H9 (cell line): ENCODE measurements around the gene TMPRSS9. TPM values are rescaled to one million over a fixed set of nuclear protein-coding genes. Genes with fewer than 3 reads are reported as not detected.

Source experiments
- DNase-seq: peaks from one replicate; pipeline ENCODE4 v3.0.0-alpha.2; 2017
- H2AFZ ChIP-seq: one replicate; pipeline ENCODE4 v1.6.1; 2013; ENCODE audit warnings: mild to moderate bottlenecking, low read length, control low read depth, moderate library complexity
- H2AK5ac ChIP-seq: 2 replicates; pipeline ENCODE4 v1.6.1; 2013; ENCODE audit warnings: low read length, control low read depth, mixed read lengths; ENCODE audit not compliant: insufficient read length
- H2BK120ac ChIP-seq: one replicate; pipeline ENCODE4 v1.6.1; 2013; ENCODE audit warnings: low read depth, mild to moderate bottlenecking, low read length, control low read depth, inconsistent platforms; ENCODE audit not compliant: poor library complexity, severe bottlenecking
- H2BK12ac ChIP-seq: 2 replicates; pipeline ENCODE4 v1.6.1; 2013; ENCODE audit warnings: low read length, control low read depth, mixed read lengths, low read depth; ENCODE audit not compliant: insufficient read length
- H2BK15ac ChIP-seq: 2 replicates; pipeline ENCODE4 v1.6.1; 2013; ENCODE audit warnings: low read depth, low read length, control low read depth
- H2BK20ac ChIP-seq: one replicate; pipeline ENCODE4 v1.6.1; 2013; ENCODE audit warnings: low read depth, mild to moderate bottlenecking, low read length, control low read depth, inconsistent platforms; ENCODE audit not compliant: poor library complexity, severe bottlenecking
- H2BK5ac ChIP-seq: 2 replicates; pipeline ENCODE4 v1.6.1; 2013; ENCODE audit warnings: low read length, control low read depth, mixed read lengths; ENCODE audit not compliant: insufficient read length
- H3K14ac ChIP-seq: 2 replicates; pipeline ENCODE4 v1.6.1; 2013; ENCODE audit warnings: low read length, control low read depth; ENCODE audit not compliant: insufficient read depth
- H3K18ac ChIP-seq: 2 replicates; pipeline ENCODE4 v1.6.1; 2013; ENCODE audit warnings: low read depth, mild to moderate bottlenecking, mixed read lengths, low read length, control low read depth; ENCODE audit not compliant: insufficient read length
- H3K23ac ChIP-seq: 2 replicates; pipeline ENCODE4 v1.6.1; 2013; ENCODE audit warnings: low read length, control low read depth, mixed read lengths, low read depth; ENCODE audit not compliant: insufficient read length
- H3K23me2 ChIP-seq: 2 replicates; pipeline ENCODE4 v1.6.1; 2013; ENCODE audit warnings: low read depth, mild to moderate bottlenecking, mixed read lengths, low read length, control low read depth; ENCODE audit not compliant: insufficient read length, poor library complexity, severe bottlenecking
- H3K27ac ChIP-seq: 2 replicates; pipeline ENCODE4 v1.5.1; 2013; ENCODE audit warnings: low read length, control low read depth, mixed read lengths, low read depth; ENCODE audit not compliant: insufficient read length
- H3K27me3 ChIP-seq: 2 replicates; pipeline ENCODE4 v1.6.1; 2013; ENCODE audit warnings: low read length, control low read depth, inconsistent platforms; ENCODE audit not compliant: insufficient read depth
- H3K4ac ChIP-seq: 2 replicates; pipeline ENCODE4 v1.6.1; 2013; ENCODE audit warnings: low read depth, mild to moderate bottlenecking, control low read depth, inconsistent platforms, low read length, moderate library complexity
- H3K4me1 ChIP-seq: 2 replicates; pipeline ENCODE4 v1.6.1; 2013; ENCODE audit warnings: low read length, control low read depth, inconsistent platforms; ENCODE audit not compliant: insufficient read depth
- H3K4me2 ChIP-seq: 2 replicates; pipeline ENCODE4 v1.6.1; 2013; ENCODE audit warnings: low read length, control low read depth, mixed read lengths; ENCODE audit not compliant: insufficient read length, insufficient read depth
- H3K56ac ChIP-seq: 2 replicates; pipeline ENCODE4 v1.6.1; 2013; ENCODE audit warnings: low read depth, mild to moderate bottlenecking, mixed read lengths, low read length, control low read depth; ENCODE audit not compliant: insufficient read length
- H3K79me1 ChIP-seq: 2 replicates; pipeline ENCODE4 v1.6.1; 2013; ENCODE audit warnings: low read depth, mild to moderate bottlenecking, moderate library complexity, low read length, control low read depth, inconsistent platforms; ENCODE audit not compliant: insufficient read depth, poor library complexity, severe bottlenecking
- H3K79me2 ChIP-seq: 2 replicates; pipeline ENCODE4 v1.6.1; 2013; ENCODE audit warnings: low read length, control low read depth, inconsistent platforms; ENCODE audit not compliant: insufficient read depth
- H3K9ac ChIP-seq: 2 replicates; pipeline ENCODE4 v1.6.1; 2013; ENCODE audit warnings: low read length, control low read depth, mixed read lengths; ENCODE audit not compliant: insufficient read length; ENCODE audit errors: extremely low read depth
- H3K9me3 ChIP-seq: one replicate; pipeline ENCODE4 v1.6.1; 2013; ENCODE audit warnings: low read depth, low read length, inconsistent platforms; ENCODE audit not compliant: control insufficient read depth
- H3T11ph ChIP-seq: one replicate; pipeline ENCODE4 v1.6.1; 2013; ENCODE audit warnings: mild to moderate bottlenecking, low read length, control low read depth, inconsistent platforms
- H4K20me1 ChIP-seq: one replicate; pipeline ENCODE4 v1.6.1; 2013; ENCODE audit not compliant: control insufficient read depth, insufficient read length, insufficient read depth
- H4K5ac ChIP-seq: 2 replicates; pipeline ENCODE4 v1.6.1; 2013; ENCODE audit warnings: low read depth, mild to moderate bottlenecking, mixed read lengths, low read length, control low read depth; ENCODE audit not compliant: insufficient read length
- H4K8ac ChIP-seq: replicated peaks from 2 replicates; pipeline ENCODE4 v1.6.1; 2013; ENCODE audit warnings: low read length, control low read depth, mixed read lengths, low read depth; ENCODE audit not compliant: insufficient read length
- H4K91ac ChIP-seq: 2 replicates; pipeline ENCODE4 v1.6.1; 2013; ENCODE audit warnings: low read depth, mild to moderate bottlenecking, moderate library complexity, mixed read lengths, low read length, control low read depth; ENCODE audit not compliant: insufficient read length
- H3K27ac Mint-ChIP-seq, 3 experiments: 2 replicates in 2 of 3; 3 replicates in 1 of 3; pipeline ENCODE4 v1.8.0; 2020 to 2021; ENCODE audit warnings: mixed read lengths in 3 of 3, mild to moderate bottlenecking in 1 of 3, moderate library complexity in 1 of 3
- H3K27me3 Mint-ChIP-seq: 2 replicates; pipeline ENCODE4 v1.8.0; 2021; ENCODE audit warnings: low read depth, mild to moderate bottlenecking, moderate library complexity, mixed read lengths
- H3K36me3 Mint-ChIP-seq, 3 experiments: 2 replicates in 2 of 3; 3 replicates in 1 of 3; pipeline ENCODE4 v1.8.0; 2020 to 2021; ENCODE audit warnings: low read depth in 3 of 3, mixed read lengths in 3 of 3; ENCODE audit not compliant: insufficient read depth in 1 of 3
- H3K4me1 Mint-ChIP-seq, 2 experiments: 2 replicates each; pipeline ENCODE4 v1.8.0; 2020; ENCODE audit warnings: mixed read lengths in 2 of 2
- H3K4me3 Mint-ChIP-seq, 2 experiments: 2 replicates in 1 of 2; 3 replicates in 1 of 2; pipeline ENCODE4 v1.8.0; 2020 to 2021; ENCODE audit warnings: mild to moderate bottlenecking in 2 of 2, mixed read lengths in 2 of 2, moderate library complexity in 1 of 2
- H3K9me3 Mint-ChIP-seq, 2 experiments: 2 replicates in 1 of 2; 3 replicates in 1 of 2; pipeline ENCODE4 v1.8.0; 2020; ENCODE audit warnings: mild to moderate bottlenecking in 2 of 2, mixed read lengths in 2 of 2, moderate library complexity in 1 of 2
- CTCF ChIP-seq: fragments of 200-600 bp; sonication (generic); conservative IDR thresholded peaks from 3 replicates; pipeline ENCODE4 v1.8.0; 2021; ENCODE audit warnings: antibody characterized with exemption, mild to moderate bottlenecking
- WGBS: extraction: QIAGEN DNeasy Blood & Tissue Kit; methylation state at CpG from one replicate; pipeline ENCODE4 v1.1.7; 2013; ENCODE audit warnings: missing lambda C conversion rate, low lambda C conversion rate, mixed read lengths; ENCODE audit not compliant: insufficient read length; ENCODE audit errors: extremely low coverage; 5-methylcytosine and 5-hydroxymethylcytosine counted together
- total RNA-seq: library from RNA; stranded (reverse); gene quantifications from 2 replicates; pipeline ENCODE4 v1.2.1, GENCODE V29; 2021

Gene TMPRSS9
- total RNA-seq, 1 experiment from 2014 or later = 0.24 TPM

- Histone ChIP-seq H3K56ac (no peak overlapping the region), H3K4me2 (no peak overlapping the region), H3K4me1 (no peaks in the 10 kb centered on the region), H2BK15ac (no peak overlapping the region), H3K27ac (no peak overlapping the region), H2BK5ac (no peak overlapping the region), H2AFZ (no peak overlapping the region), H3K9ac (no peak overlapping the region), H3K9me3 (no peaks in the 10 kb centered on the region), H4K91ac (no peak overlapping the region), H3K23me2 (no peaks in the 10 kb centered on the region), H3K14ac (no peak overlapping the region), H2AK5ac (no peak overlapping the region), H4K20me1 (no peaks in the 10 kb centered on the region), H3T11ph (no peak overlapping the region), H3K79me2 (no peaks in the 10 kb centered on the region), H3K18ac (no peak overlapping the region), H2BK20ac (no peak overlapping the region), H3K27me3 (no peaks in the 10 kb centered on the region; the same call in 1 of the 2 replicates), H3K23ac (no peak overlapping the region), H3K79me1 (no peaks in the 10 kb centered on the region), H4K8ac (no peak overlapping the region), H4K5ac (no peak overlapping the region), H2BK12ac (no peak overlapping the region), H2BK120ac (no peak overlapping the region), H3K4ac (no peak overlapping the region)
- WGBS = no CpG with 5 or more reads among the region's 11 CpGs
- no peaks in the 10 kb centered on the region for H3K9me3 Mint-ChIP-seq
- H3K36me3 Mint-ChIP-seq = no peaks in the 10 kb centered on the region
- H3K4me3 Mint-ChIP-seq = peak overlapping the region in 1 of 2 experiments; percentile 61; a peak in 4 of 5 replicates
- H3K4me1 Mint-ChIP-seq = peaks cover 5% of the 10 kb centered on the region in 2 experiments
- H3K27me3 Mint-ChIP-seq = peaks cover 31% of the 10 kb centered on the region
- no peak overlapping the region; a peak in 1 of 7 replicates for H3K27ac Mint-ChIP-seq
- TF ChIP-seq CTCF = no peak
- DNase-seq = no peak
These were observed 768 bp downstream of the TMPRSS9 start for GRCh38 chr19:2360833-2361232.
